ENCODE results near the gene CNTNAP5. TPM values are rescaled to one million over a fixed set of nuclear protein-coding genes. Genes with fewer than 3 reads are reported as not detected.
A peak's percentile ranks its signal among the peaks of the same experiment; 100 is the strongest.

Gene CNTNAP5
- total and polyA plus RNA-seq, 8 donors = 0.03 to 0.29 (median 0.10) TPM; not detected in 4

DNA sequence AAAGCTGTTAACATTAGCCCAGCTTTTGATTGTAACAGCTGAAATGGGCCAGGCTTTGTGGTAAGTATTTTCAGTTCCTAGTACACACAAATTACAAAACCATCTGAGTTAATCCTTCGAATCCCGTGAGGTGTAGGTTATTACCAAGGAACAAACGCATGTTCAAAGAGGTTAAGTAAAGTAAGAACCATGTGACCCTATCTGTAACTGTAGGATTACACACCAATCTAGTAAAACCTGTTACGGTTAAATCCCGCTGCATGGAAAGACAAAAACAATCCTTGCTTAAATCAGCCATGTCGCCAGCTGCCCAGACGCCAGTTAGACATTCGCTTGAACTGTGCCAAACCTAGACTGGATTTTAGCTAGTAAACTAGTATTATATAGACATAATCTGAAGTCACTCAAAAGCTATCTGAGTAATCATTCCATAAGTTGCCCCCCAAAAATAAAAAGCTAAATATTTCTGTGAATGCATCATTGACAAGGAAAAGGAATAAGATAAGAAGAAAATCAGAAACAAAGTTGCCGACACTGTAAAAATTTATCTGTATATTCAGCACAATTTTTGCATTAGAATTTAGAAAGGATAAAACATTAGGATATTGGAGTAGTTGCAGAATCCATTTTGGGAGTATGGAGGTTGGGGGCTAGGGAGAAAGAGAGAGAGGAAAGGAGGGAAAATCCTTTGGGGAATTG, 638.0 kb downstream of the CNTNAP5 start:
- no peaks in the 10 kb centered on the region for H3K27me3 ChIP-seq
- H3K4me1 ChIP-seq = no peaks in the 10 kb centered on the region
- H3K27ac ChIP-seq = no peak overlapping the region
- TF ChIP-seq, protein P1, sequence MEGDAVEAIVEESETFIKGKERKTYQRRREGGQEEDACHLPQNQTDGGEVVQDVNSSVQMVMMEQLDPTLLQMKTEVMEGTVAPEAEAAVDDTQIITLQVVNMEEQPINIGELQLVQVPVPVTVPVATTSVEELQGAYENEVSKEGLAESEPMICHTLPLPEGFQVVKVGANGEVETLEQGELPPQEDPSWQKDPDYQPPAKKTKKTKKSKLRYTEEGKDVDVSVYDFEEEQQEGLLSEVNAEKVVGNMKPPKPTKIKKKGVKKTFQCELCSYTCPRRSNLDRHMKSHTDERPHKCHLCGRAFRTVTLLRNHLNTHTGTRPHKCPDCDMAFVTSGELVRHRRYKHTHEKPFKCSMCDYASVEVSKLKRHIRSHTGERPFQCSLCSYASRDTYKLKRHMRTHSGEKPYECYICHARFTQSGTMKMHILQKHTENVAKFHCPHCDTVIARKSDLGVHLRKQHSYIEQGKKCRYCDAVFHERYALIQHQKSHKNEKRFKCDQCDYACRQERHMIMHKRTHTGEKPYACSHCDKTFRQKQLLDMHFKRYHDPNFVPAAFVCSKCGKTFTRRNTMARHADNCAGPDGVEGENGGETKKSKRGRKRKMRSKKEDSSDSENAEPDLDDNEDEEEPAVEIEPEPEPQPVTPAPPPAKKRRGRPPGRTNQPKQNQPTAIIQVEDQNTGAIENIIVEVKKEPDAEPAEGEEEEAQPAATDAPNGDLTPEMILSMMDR (IDR thresholded peaks at IDR 0.05) = no peak
- no peak overlapping the region for H3K4me3 ChIP-seq
- H3K9me3 ChIP-seq = no peaks in the 10 kb centered on the region
- H3K36me3 ChIP-seq = no peaks in the 10 kb centered on the region
- intact Hi-C loops (cut with DNase I) = no loop called here
- DNase-seq (no peak), ATAC-seq (no peak)

DNA sequence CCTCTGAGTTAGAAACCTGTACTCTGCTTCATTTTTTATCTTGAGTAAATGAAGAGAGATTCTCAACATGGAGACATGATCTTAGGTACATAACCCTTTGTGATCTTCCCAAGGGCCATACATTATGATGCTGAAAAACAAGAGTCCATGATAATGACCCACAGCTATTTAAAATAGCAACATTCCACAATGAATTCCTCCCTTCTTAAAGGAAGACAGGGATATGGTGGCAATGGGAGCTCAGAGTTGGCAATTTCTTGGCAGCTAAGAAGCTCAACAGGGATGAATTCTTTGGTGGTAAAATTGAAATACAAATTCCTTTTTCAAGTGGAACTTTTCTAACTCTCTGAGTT, 638.5 kb downstream of the CNTNAP5 start:
- Histone ChIP-seq H3K27ac (no peak overlapping the region), H3K27me3 (no peaks in the 10 kb centered on the region), H3K9me3 (no peaks in the 10 kb centered on the region), H3K4me3 (no peak overlapping the region), H3K36me3 (no peaks in the 10 kb centered on the region), H3K4me1 (no peaks in the 10 kb centered on the region)
- intact Hi-C loops (cut with DNase I) = no loop called here
- DNase-seq (no peak), ATAC-seq (no peak)
- TF ChIP-seq, protein P1 (IDR thresholded peaks at IDR 0.05) = no peak

DNA sequence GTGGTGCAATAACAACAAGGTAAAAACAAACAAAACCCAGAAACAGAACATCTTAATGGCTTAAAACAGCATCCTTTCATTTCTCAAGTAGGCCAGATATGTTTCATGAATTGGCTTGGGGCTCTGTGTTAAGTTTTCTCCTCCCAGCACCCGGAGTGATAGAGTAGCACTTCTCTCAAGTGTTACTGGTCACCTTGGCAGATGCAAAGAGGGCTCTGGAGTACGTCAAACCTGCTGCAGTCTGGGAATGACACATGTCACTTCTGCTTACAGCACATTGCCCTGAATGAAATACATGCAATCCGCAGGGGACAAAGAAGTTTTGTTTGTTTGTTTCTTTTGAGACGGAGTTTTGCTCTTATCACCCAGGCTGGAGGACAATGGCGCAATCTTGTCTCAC, 639.3 kb downstream of the CNTNAP5 start:
- ATAC-seq = peak; percentile 88
- no peak overlapping the region for H3K27ac ChIP-seq
- TF ChIP-seq, protein P1 (IDR thresholded peaks at IDR 0.05) = no peak
- H3K36me3 ChIP-seq = no peaks in the 10 kb centered on the region
- no peaks in the 10 kb centered on the region for H3K27me3 ChIP-seq
- no peak for DNase-seq
- no peak overlapping the region for H3K4me3 ChIP-seq
- intact Hi-C loops (cut with DNase I) = no loop called here
- H3K4me1 ChIP-seq = no peaks in the 10 kb centered on the region
- H3K9me3 ChIP-seq = no peaks in the 10 kb centered on the region

DNA sequence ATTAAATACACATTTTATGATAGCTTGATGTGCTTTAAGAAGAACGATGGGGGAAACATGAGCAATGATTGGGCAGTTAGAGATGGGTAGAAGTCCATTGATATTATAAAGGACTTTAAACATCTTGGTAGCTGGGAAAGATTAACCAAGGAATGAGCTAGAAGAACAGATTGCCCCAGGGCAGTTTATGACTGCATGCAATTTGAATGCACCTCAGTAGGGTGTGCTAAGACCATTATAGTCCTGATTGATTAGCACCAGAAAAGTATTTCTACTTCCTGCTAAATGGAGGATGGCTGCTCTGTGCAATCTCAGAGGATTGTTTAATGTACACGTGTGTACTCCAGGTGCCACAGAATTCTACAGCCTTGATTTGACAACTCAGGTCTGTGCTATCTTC, 641.9 kb downstream of the CNTNAP5 start:
- H3K36me3 ChIP-seq = no peaks in the 10 kb centered on the region
- ATAC-seq = no peak
- H3K4me3 ChIP-seq = no peak overlapping the region
- H3K27ac ChIP-seq = no peak overlapping the region
- DNase-seq = no peak
- TF ChIP-seq, protein P1 (IDR thresholded peaks at IDR 0.05) = no peak
- intact Hi-C loops (cut with DNase I) = no loop called here
- H3K27me3 ChIP-seq = no peaks in the 10 kb centered on the region
- no peaks in the 10 kb centered on the region for H3K4me1 ChIP-seq
- H3K9me3 ChIP-seq = no peaks in the 10 kb centered on the region

DNA sequence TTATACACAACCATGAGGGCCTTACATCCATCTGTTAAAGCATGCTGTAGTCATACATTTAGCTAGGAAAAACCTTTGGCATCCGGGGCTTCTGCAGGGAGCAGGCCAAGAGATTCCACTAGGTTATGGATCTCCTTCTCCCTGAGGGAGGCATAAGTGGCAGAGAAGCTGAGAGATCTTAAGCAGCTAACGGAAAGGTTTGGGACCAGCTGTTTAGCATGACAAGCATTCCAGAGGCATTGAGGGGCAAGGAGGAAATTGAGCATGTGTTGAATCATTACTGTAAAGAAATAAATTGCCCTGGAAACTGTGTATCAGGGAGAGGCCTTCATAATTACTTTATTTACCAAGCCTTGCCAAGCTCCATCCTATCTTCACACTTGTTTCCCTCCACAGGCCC, 643.1 kb downstream of the CNTNAP5 start:
- no peaks in the 10 kb centered on the region for H3K27me3 ChIP-seq
- no peaks in the 10 kb centered on the region for H3K4me1 ChIP-seq
- H3K4me3 ChIP-seq = no peak overlapping the region
- no peaks in the 10 kb centered on the region for H3K9me3 ChIP-seq
- no peaks in the 10 kb centered on the region for H3K36me3 ChIP-seq
- intact Hi-C loops (cut with DNase I) = no loop called here
- H3K27ac ChIP-seq = no peak overlapping the region
- TF ChIP-seq, protein P1 (IDR thresholded peaks at IDR 0.05) = no peak
- ATAC-seq = no peak
- no peak for DNase-seq

Measured in left lung (tissue), 10 donors.